Stomach (tissue), 9 donors: ENCODE measurements around the gene DNAJB8. TPM values are rescaled to one million over a fixed set of nuclear protein-coding genes. Genes with fewer than 3 reads are reported as not detected.

ENCODE experiments used
- DNase-seq, 2 donors: peaks; one replicate each; pipeline versions ENCODE4 v3.0.0 to v3.0.0-alpha.2; 2013 to 2019
- H3K27ac ChIP-seq, 5 donors: fragments of 200-600 bp in 4 of 5; sonication (generic) in 4 of 5; one replicate each; pipeline ENCODE4 v1.5.1; 2013 to 2019; ENCODE audit warnings: mild to moderate bottlenecking in 1 of 5, moderate library complexity in 1 of 5
- H3K27me3 ChIP-seq, 3 donors: fragments of 200-600 bp; sonication (generic); one replicate each; pipeline ENCODE4 v1.5.1; 2017 to 2019; ENCODE audit warnings: mixed run types in 1 of 3
- H3K36me3 ChIP-seq, 4 donors: fragments of 200-600 bp; sonication (generic); 1 replicate in 3 of 4; 2 replicates in 1 of 4; pipeline ENCODE4 v1.5.1; 2016 to 2019
- H3K4me1 ChIP-seq, 4 donors: fragments of 200-600 bp; sonication (generic); one replicate each; pipeline ENCODE4 v1.5.1; 2016 to 2019
- H3K4me3 ChIP-seq, 4 donors: fragments of 200-600 bp; sonication (generic) in 3 of 4; one replicate each; pipeline ENCODE4 v1.5.1; 2016 to 2019; ENCODE audit warnings: mild to moderate bottlenecking in 1 of 4
- H3K9me3 ChIP-seq, 4 donors: fragments of 200-600 bp; sonication (generic); one replicate each; pipeline ENCODE4 v1.5.1; 2016 to 2019
- EP300 ChIP-seq: sonication (generic); formaldehyde crosslinking; IDR thresholded peaks from one replicate; pipeline ENCODE4 v1.6.1; 2017; ENCODE audit warnings: antibody characterized with exemption
- POLR2A ChIP-seq, 4 donors: fragments of 450-650 bp; IDR thresholded peaks; one replicate each; pipeline ENCODE4 v1.6.1; 2016; ENCODE audit warnings: antibody characterized with exemption in 4 of 4, control low read depth in 2 of 4, mild to moderate bottlenecking in 1 of 4, moderate library complexity in 1 of 4
- POLR2AphosphoS5 ChIP-seq, 3 donors: sonication (generic); formaldehyde crosslinking; IDR thresholded peaks; one replicate each; pipeline ENCODE4 v1.6.1; 2016; ENCODE audit warnings: antibody characterized with exemption in 3 of 3
- WGBS, 5 donors: extraction: QIAGEN DNeasy Blood & Tissue Kit in 3 of 5; methylation state at CpG; one replicate each; pipeline versions ENCODE4 v1.1.5 to v1.1.7; 2013 to 2018; 5-methylcytosine and 5-hydroxymethylcytosine counted together
- intact Hi-C: fragments of 100-400 bp; cut with DNase I; formaldehyde crosslinking; loops from one replicate; pipeline ENCODE4 v1.15.1; 2023; ENCODE audit warnings: low total_unique reads
- polyA plus RNA-seq, 3 donors: library from polyadenylated mRNA; stranded (reverse); fragments of 200-250 nt; gene quantifications; one replicate each; pipeline ENCODE4 v1.2.3, GENCODE V29; 2013
- total RNA-seq, 5 donors: library from RNA; depleted of rRNA; stranded (reverse); fragments of >200 nt; gene quantifications; one replicate each; pipeline versions ENCODE4 v1.1.0 to v1.2.3, GENCODE V29; 2014 to 2016
- TF ChIP-seq, protein P1 (sequence below), 7 experiments: fragments of 450-650 bp in 4 of 7; fragments of 200-600 bp in 3 of 7; sonication (generic) in 3 of 7; IDR thresholded peaks; one replicate each; pipeline ENCODE4 v1.5.1; 2016 to 2019; ENCODE audit warnings: antibody characterized with exemption in 7 of 7, control low read depth in 2 of 7, mild to moderate bottlenecking in 1 of 7
- donor health status: healthy with polysubstance abuse.
- donor health status: Bipolar disorder and iron deficiency.
- donor health status: healthy.

The DNAJB8 gene
- total and polyA plus RNA-seq, 8 donors, result not detected

DNA sequence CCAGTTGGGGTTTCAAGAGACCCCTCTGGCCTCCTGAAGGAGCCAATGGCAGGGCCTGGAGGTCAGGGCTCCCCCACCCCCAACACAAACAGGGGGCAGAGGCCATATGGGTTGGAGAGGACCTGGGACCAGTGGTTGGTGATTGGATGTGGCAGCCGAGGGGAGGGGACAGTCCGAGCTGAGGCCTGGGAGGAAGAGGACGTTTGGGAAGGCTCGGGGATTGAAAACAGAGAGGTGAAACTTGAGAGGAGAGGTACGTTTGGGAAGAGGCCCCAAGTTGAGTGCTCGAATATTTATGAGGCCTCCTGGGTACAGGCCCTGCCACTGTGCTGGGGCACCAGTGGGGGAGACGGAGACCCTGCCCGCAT lies 53.7 kb downstream of the DNAJB8 start:
- Histone ChIP-seq H3K27me3 (no peaks in the 10 kb centered on the region), H3K36me3 (peaks cover 0 to 14% (median 8%) of the 10 kb centered on the region in 4 donors), H3K4me1 (peaks cover 0 to 9% (median 3%) of the 10 kb centered on the region in 4 donors), H3K4me3 (no peak overlapping the region), H3K9me3 (no peaks in the 10 kb centered on the region), H3K27ac (no peak overlapping the region)
- no peak for TF ChIP-seq POLR2A (IDR thresholded peaks at IDR 0.05)
- TF ChIP-seq, protein P1, sequence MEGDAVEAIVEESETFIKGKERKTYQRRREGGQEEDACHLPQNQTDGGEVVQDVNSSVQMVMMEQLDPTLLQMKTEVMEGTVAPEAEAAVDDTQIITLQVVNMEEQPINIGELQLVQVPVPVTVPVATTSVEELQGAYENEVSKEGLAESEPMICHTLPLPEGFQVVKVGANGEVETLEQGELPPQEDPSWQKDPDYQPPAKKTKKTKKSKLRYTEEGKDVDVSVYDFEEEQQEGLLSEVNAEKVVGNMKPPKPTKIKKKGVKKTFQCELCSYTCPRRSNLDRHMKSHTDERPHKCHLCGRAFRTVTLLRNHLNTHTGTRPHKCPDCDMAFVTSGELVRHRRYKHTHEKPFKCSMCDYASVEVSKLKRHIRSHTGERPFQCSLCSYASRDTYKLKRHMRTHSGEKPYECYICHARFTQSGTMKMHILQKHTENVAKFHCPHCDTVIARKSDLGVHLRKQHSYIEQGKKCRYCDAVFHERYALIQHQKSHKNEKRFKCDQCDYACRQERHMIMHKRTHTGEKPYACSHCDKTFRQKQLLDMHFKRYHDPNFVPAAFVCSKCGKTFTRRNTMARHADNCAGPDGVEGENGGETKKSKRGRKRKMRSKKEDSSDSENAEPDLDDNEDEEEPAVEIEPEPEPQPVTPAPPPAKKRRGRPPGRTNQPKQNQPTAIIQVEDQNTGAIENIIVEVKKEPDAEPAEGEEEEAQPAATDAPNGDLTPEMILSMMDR (IDR thresholded peaks at IDR 0.05), result no peak
- no peak for TF ChIP-seq EP300
- no peak for TF ChIP-seq POLR2AphosphoS5 (IDR thresholded peaks at IDR 0.05)
- intact Hi-C loops, result no loop called here
- WGBS, 5 donors, result 79 to 91% (median 88%) methylated on average over 7 to 8 of the region's 8 CpGs
- DNase-seq, result no peak

Other genes with a start within 250 kb of the DNAJB8 start
- gene GATA2, start 26.3 kb upstream of the DNAJB8 start, total RNA-seq, result 1 to 10 TPM; 2.6 to 9.1 (median 5.3) TPM
- 1 to 10 TPM; 2.3 to 3.5 (median 3.3) TPM for gene GATA2, start 26.3 kb upstream of the DNAJB8 start, polyA plus RNA-seq
- 100 to 1,000 TPM in 4 of 5 donors, 10 to 100 TPM in 1; 80.5 to 328 (median 131) TPM for gene RPN1, start 183.9 kb upstream of the DNAJB8 start, total RNA-seq
- gene RPN1, start 183.9 kb upstream of the DNAJB8 start, polyA plus RNA-seq, result 10 to 100 TPM; 39.9 to 87.1 (median 83.0) TPM